Mesenchymal stem cell (in vitro differentiated cells and primary cell): ENCODE measurements around the gene TAGLN.

Experiments used
- DNase-seq: peaks from one replicate; pipeline ENCODE4 v3.0.0-alpha.2; 2013
- H2AFZ ChIP-seq: one replicate; pipeline ENCODE4 v1.6.1; 2013; ENCODE audit warnings: low read depth, mild to moderate bottlenecking, control low read depth, inconsistent platforms, low read length, moderate library complexity
- H2AK5ac ChIP-seq: 2 replicates; pipeline ENCODE4 v1.6.1; 2013; ENCODE audit warnings: low read length, moderate library complexity, mild to moderate bottlenecking, inconsistent platforms; ENCODE audit not compliant: severe bottlenecking
- H2BK120ac ChIP-seq: one replicate; pipeline ENCODE4 v1.6.1; 2013; ENCODE audit warnings: low read depth, mild to moderate bottlenecking, inconsistent platforms, low read length, moderate library complexity
- H2BK12ac ChIP-seq, 2 experiments: one replicate each; pipeline ENCODE4 v1.6.1; 2013; ENCODE audit warnings: inconsistent platforms in 2 of 2, low read length in 2 of 2, mild to moderate bottlenecking in 2 of 2, moderate library complexity in 2 of 2, control low read depth in 1 of 2
- H2BK15ac ChIP-seq: one replicate; pipeline ENCODE4 v1.6.1; 2013; ENCODE audit warnings: mild to moderate bottlenecking, low read depth, inconsistent platforms; ENCODE audit not compliant: poor library complexity, severe bottlenecking
- H2BK5ac ChIP-seq: 2 replicates; pipeline ENCODE4 v1.6.1; 2013; ENCODE audit warnings: low read depth, mild to moderate bottlenecking, low read length, control low read depth, inconsistent platforms; ENCODE audit not compliant: poor library complexity, severe bottlenecking
- H3K14ac ChIP-seq, 2 experiments: one replicate each; pipeline ENCODE4 v1.6.1; 2013; ENCODE audit warnings: inconsistent platforms in 2 of 2, low read length in 2 of 2, control low read depth in 1 of 2, mild to moderate bottlenecking in 1 of 2, moderate library complexity in 1 of 2
- H3K18ac ChIP-seq, 2 experiments: one replicate each; pipeline ENCODE4 v1.6.1; 2013; ENCODE audit warnings: inconsistent platforms in 2 of 2, low read length in 2 of 2, control low read depth in 1 of 2, low read depth in 1 of 2, mild to moderate bottlenecking in 1 of 2
- H3K23ac ChIP-seq, 2 experiments: one replicate each; pipeline ENCODE4 v1.6.1; 2013; ENCODE audit warnings: inconsistent platforms in 2 of 2, low read length in 2 of 2, mild to moderate bottlenecking in 2 of 2, moderate library complexity in 2 of 2, control low read depth in 1 of 2
- H3K27ac ChIP-seq: 2 replicates; pipeline ENCODE4 v1.5.1; 2013; ENCODE audit warnings: mild to moderate bottlenecking, moderate library complexity, low read length, control low read depth, inconsistent platforms; ENCODE audit not compliant: poor library complexity, severe bottlenecking
- H3K27me3 ChIP-seq, 2 experiments: 2 replicates each; pipeline versions ENCODE4 v1.6.1 to v1.7.0; 2013; ENCODE audit warnings: low read length in 2 of 2, mild to moderate bottlenecking in 2 of 2, moderate library complexity in 2 of 2, control low read depth in 1 of 2, inconsistent platforms in 1 of 2; ENCODE audit not compliant: control insufficient read depth in 1 of 2, insufficient read depth in 1 of 2
- H3K36me3 ChIP-seq, 2 experiments: 2 replicates each; pipeline versions ENCODE4 v1.6.1 to v1.7.0; 2013; ENCODE audit warnings: low read length in 2 of 2, control low read depth in 1 of 2, inconsistent platforms in 1 of 2, low read depth in 1 of 2, mild to moderate bottlenecking in 1 of 2; ENCODE audit not compliant: insufficient read depth in 2 of 2, control insufficient read depth in 1 of 2
- H3K4ac ChIP-seq, 2 experiments: one replicate each; pipeline ENCODE4 v1.6.1; 2013; ENCODE audit warnings: inconsistent platforms in 2 of 2, low read length in 2 of 2, mild to moderate bottlenecking in 2 of 2, moderate library complexity in 2 of 2, control low read depth in 1 of 2, low read depth in 1 of 2
- H3K4me1 ChIP-seq: 2 replicates; pipeline ENCODE4 v1.6.1; 2013; ENCODE audit warnings: low read depth, low read length, control low read depth; ENCODE audit not compliant: control insufficient read depth, insufficient read depth
- H3K4me2 ChIP-seq: 2 replicates; pipeline ENCODE4 v1.6.1; 2013; ENCODE audit warnings: low read length, mild to moderate bottlenecking, inconsistent platforms; ENCODE audit not compliant: poor library complexity, severe bottlenecking
- H3K4me3 ChIP-seq, 2 experiments: 2 replicates each; pipeline versions ENCODE4 v1.5.1 to v1.7.0; 2013; ENCODE audit warnings: low read length in 2 of 2, mild to moderate bottlenecking in 2 of 2, control low read depth in 1 of 2, low read depth in 1 of 2; ENCODE audit not compliant: insufficient read depth in 1 of 2
- H3K79me1 ChIP-seq: replicated peaks from 2 replicates; pipeline ENCODE4 v1.6.1; 2013; ENCODE audit warnings: mild to moderate bottlenecking, control low read depth, low read length, inconsistent platforms; ENCODE audit not compliant: poor library complexity, severe bottlenecking
- H3K9ac ChIP-seq: 2 replicates; pipeline ENCODE4 v1.7.0; 2013; ENCODE audit warnings: mild to moderate bottlenecking, low read length, moderate library complexity
- H3K9me3 ChIP-seq: 2 replicates; pipeline ENCODE4 v1.7.0; 2013; ENCODE audit warnings: mild to moderate bottlenecking, low read length; ENCODE audit not compliant: control insufficient read depth
- H4K8ac ChIP-seq: one replicate; pipeline ENCODE4 v1.6.1; 2013; ENCODE audit warnings: inconsistent platforms, mild to moderate bottlenecking, low read length, moderate library complexity
- H4K91ac ChIP-seq: one replicate; pipeline ENCODE4 v1.6.1; 2013; ENCODE audit warnings: mild to moderate bottlenecking, low read length, inconsistent platforms
- WGBS: methylation state at CpG from one replicate; pipeline ENCODE4 v1.1.7; 2013; ENCODE audit warnings: mixed read lengths; 5-methylcytosine and 5-hydroxymethylcytosine counted together

Gene TAGLN

GRCh38 chr11:117175104-117175503 lies 24.1 kb upstream of the TAGLN start:
- H3K4me3 ChIP-seq: no peak overlapping the region
- no peaks in the 10 kb centered on the region for H3K27me3 ChIP-seq
- WGBS: 81% methylated on average over 6 of the region's 7 CpGs
- H3K23ac ChIP-seq: no peak overlapping the region
- no peak overlapping the region for H3K18ac ChIP-seq
- H3K36me3 ChIP-seq: peaks cover 17 to 18% of the 10 kb centered on the region in 2 experiments
- no peak overlapping the region for H2AK5ac ChIP-seq
- no peak overlapping the region for H3K4me2 ChIP-seq
- no peaks in the 10 kb centered on the region for H3K9me3 ChIP-seq
- H2BK120ac ChIP-seq: no peak overlapping the region
- H4K8ac ChIP-seq: no peak overlapping the region
- no peak overlapping the region for H2BK12ac ChIP-seq
- H2AFZ ChIP-seq: no peak overlapping the region
- DNase-seq: no peak
- H3K9ac ChIP-seq: no peak overlapping the region
- H3K4me1 ChIP-seq: peaks cover 15% of the 10 kb centered on the region
- no peak overlapping the region for H2BK5ac ChIP-seq
- no peak overlapping the region for H4K91ac ChIP-seq
- no peak overlapping the region for H3K14ac ChIP-seq
- H3K27ac ChIP-seq: no peak overlapping the region
- no peak overlapping the region for H3K4ac ChIP-seq
- H3K79me1 ChIP-seq: peaks cover 20% of the 10 kb centered on the region
- H2BK15ac ChIP-seq: no peak overlapping the region

DNA sequence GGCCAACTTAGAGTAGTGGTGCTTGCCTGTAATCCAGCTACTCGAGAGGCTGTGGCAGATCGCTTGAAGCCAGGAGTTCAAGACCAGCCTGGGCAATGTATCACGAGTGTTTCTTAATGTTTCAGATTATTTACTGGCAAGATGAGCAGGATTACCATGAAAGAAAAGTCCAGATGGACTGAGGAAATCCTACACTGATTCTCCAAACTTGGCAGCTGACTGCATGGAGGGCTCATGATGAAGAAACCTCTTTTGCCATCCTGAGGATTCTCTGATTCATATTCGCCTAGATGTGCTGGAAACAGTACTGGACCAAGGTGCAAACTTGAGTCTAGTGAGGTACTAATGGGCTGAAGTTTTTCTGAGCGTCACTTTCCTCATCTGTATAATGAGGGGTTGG lies 23.4 kb upstream of the TAGLN start:
- no peak overlapping the region for H3K18ac ChIP-seq
- no peaks in the 10 kb centered on the region for H3K27me3 ChIP-seq
- no peak overlapping the region for H2AFZ ChIP-seq
- H3K14ac ChIP-seq: no peak overlapping the region
- H2BK5ac ChIP-seq: no peak overlapping the region
- peaks cover 11 to 16% of the 10 kb centered on the region in 2 experiments for H3K36me3 ChIP-seq
- 95% methylated on average over 5 of the region's 5 CpGs for WGBS
- peaks cover 17% of the 10 kb centered on the region for H3K79me1 ChIP-seq
- no peak overlapping the region for H2AK5ac ChIP-seq
- H4K91ac ChIP-seq: no peak overlapping the region
- H4K8ac ChIP-seq: no peak overlapping the region
- no peak overlapping the region for H3K4ac ChIP-seq
- no peak overlapping the region for H3K9ac ChIP-seq
- no peak overlapping the region for H3K4me2 ChIP-seq
- H3K4me1 ChIP-seq: peaks cover 17% of the 10 kb centered on the region
- H2BK15ac ChIP-seq: no peak overlapping the region
- no peak overlapping the region for H2BK12ac ChIP-seq
- no peak overlapping the region for H3K23ac ChIP-seq
- H3K27ac ChIP-seq: no peak overlapping the region
- no peak overlapping the region for H2BK120ac ChIP-seq
- H3K4me3 ChIP-seq: no peak overlapping the region
- H3K9me3 ChIP-seq: no peaks in the 10 kb centered on the region
- no peak for DNase-seq

DNA sequence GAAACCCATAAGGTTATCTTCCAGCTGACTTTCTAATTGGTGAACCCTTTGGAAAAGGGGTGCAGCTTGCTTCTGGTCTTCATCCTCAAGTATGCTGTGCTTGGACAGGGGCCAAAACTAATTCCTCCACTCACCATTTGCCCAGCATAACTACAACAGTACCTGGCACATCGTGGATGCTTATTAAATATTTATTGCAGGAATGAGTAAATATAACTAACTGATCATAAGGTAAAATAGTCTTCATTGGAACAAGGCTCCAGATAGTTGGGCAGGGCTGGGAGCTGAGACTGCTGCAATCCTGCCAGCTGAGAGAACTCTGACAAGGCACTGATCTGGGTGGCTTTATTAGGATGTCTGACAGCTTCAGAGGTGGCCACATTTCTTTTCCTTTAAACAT lies 23.0 kb upstream of the TAGLN start:
- H3K9me3 ChIP-seq: no peaks in the 10 kb centered on the region
- H3K23ac ChIP-seq: no peak overlapping the region
- no peak overlapping the region for H4K8ac ChIP-seq
- no peaks in the 10 kb centered on the region for H3K27me3 ChIP-seq
- H3K36me3 ChIP-seq: peaks cover 7 to 18% of the 10 kb centered on the region in 2 experiments
- H2AK5ac ChIP-seq: no peak overlapping the region
- H3K79me1 ChIP-seq: peaks cover 20% of the 10 kb centered on the region
- no CpG with 5 or more reads among the region's 1 CpG for WGBS
- no peak overlapping the region for H3K4me2 ChIP-seq
- H4K91ac ChIP-seq: no peak overlapping the region
- H3K27ac ChIP-seq: no peak overlapping the region
- no peak overlapping the region for H3K9ac ChIP-seq
- no peak overlapping the region for H2BK5ac ChIP-seq
- H3K4ac ChIP-seq: no peak overlapping the region
- no peak overlapping the region for H2BK120ac ChIP-seq
- no peak overlapping the region for H2BK12ac ChIP-seq
- no peak overlapping the region for H3K14ac ChIP-seq
- no peak overlapping the region for H2AFZ ChIP-seq
- DNase-seq: no peak
- H3K18ac ChIP-seq: no peak overlapping the region
- H2BK15ac ChIP-seq: no peak overlapping the region
- H3K4me3 ChIP-seq: no peak overlapping the region
- H3K4me1 ChIP-seq: peaks cover 21% of the 10 kb centered on the region

- peak overlapping the region; percentile 92 for H3K9ac ChIP-seq
- peaks cover 15 to 27% of the 10 kb centered on the region in 2 experiments for H3K36me3 ChIP-seq
- H3K9me3 ChIP-seq: no peaks in the 10 kb centered on the region
- H3K4me1 ChIP-seq: peaks cover 22% of the 10 kb centered on the region
- no peak overlapping the region for H2AK5ac ChIP-seq
- peak overlapping the region; percentile 81 for H3K4me2 ChIP-seq
- H2AFZ ChIP-seq: peak overlapping the region; percentile 60
- no peak overlapping the region for H2BK15ac ChIP-seq
- DNase-seq: no peak
- H3K18ac ChIP-seq: no peak overlapping the region
- peak overlapping the region; percentile 55 for H3K27ac ChIP-seq
- no peak overlapping the region for H4K91ac ChIP-seq
- WGBS: 98% methylated on average over 9 of the region's 10 CpGs
- no peaks in the 10 kb centered on the region for H3K27me3 ChIP-seq
- H3K79me1 ChIP-seq: peaks cover 18% of the 10 kb centered on the region
- no peak overlapping the region for H3K23ac ChIP-seq
- H2BK120ac ChIP-seq: no peak overlapping the region
- peak overlapping the region; percentile 10 for H2BK5ac ChIP-seq
- H3K4ac ChIP-seq: peak overlapping the region in 1 of 2 experiments; percentile 84
- no peak overlapping the region for H2BK12ac ChIP-seq
- peak overlapping the region; percentile 70 for H4K8ac ChIP-seq
- H3K4me3 ChIP-seq: peak overlapping the region in 1 of 2 experiments; percentile 94
- H3K14ac ChIP-seq: no peak overlapping the region
Measured at GRCh38 chr11:117177534-117178209, 21.5 kb upstream of the TAGLN start.
